Thymus (tissue), 11 donors: ENCODE data around the gene CWC27. TPM values are rescaled to one million over a fixed set of nuclear protein-coding genes. Genes with fewer than 3 reads are reported as not detected.

Source experiments
- DNase-seq, 9 donors: peaks; one replicate each; pipeline ENCODE4 v3.0.0-alpha.2; 2013; ENCODE audit warnings: low spot score in 9 of 9, low read depth in 6 of 9, missing footprints in 1 of 9
- H3K27ac ChIP-seq, 2 donors: one replicate each; pipeline ENCODE4 v1.5.1; 2013; ENCODE audit warnings: control low read depth in 1 of 2, low read depth in 1 of 2, low read length in 1 of 2, mild to moderate bottlenecking in 1 of 2, moderate library complexity in 1 of 2
- H3K27me3 ChIP-seq, 2 donors: one replicate each; pipeline ENCODE4 v1.5.1; 2013; ENCODE audit warnings: low read length in 1 of 2; ENCODE audit not compliant: control insufficient read depth in 2 of 2, insufficient read depth in 1 of 2
- H3K36me3 ChIP-seq, 2 donors: one replicate each; pipeline ENCODE4 v1.5.1; 2013; ENCODE audit warnings: low read length in 1 of 2, mild to moderate bottlenecking in 1 of 2, moderate library complexity in 1 of 2; ENCODE audit not compliant: control insufficient read depth in 2 of 2, insufficient read depth in 2 of 2
- H3K4me1 ChIP-seq, 2 donors: one replicate each; pipeline ENCODE4 v1.5.1; 2013; ENCODE audit warnings: low read length in 2 of 2; ENCODE audit not compliant: control insufficient read depth in 2 of 2, insufficient read depth in 2 of 2
- H3K4me3 ChIP-seq, 2 donors: one replicate each; pipeline ENCODE4 v1.5.1; 2013; ENCODE audit warnings: low read length in 2 of 2, control low read depth in 1 of 2, mild to moderate bottlenecking in 1 of 2
- H3K9me3 ChIP-seq, 2 donors: one replicate each; pipeline ENCODE4 v1.5.1; 2013; ENCODE audit warnings: low read length in 1 of 2, mild to moderate bottlenecking in 1 of 2; ENCODE audit not compliant: control insufficient read depth in 2 of 2, insufficient read depth in 1 of 2
- WGBS: extraction: QIAGEN DNeasy Blood & Tissue Kit; methylation state at CpG from one replicate; pipeline ENCODE4 v1.1.7; 2013; 5-methylcytosine and 5-hydroxymethylcytosine counted together
- polyA plus RNA-seq: library from polyadenylated mRNA; stranded (reverse); fragments of 200-250 nt; gene quantifications from one replicate; pipeline ENCODE4 v1.2.3, GENCODE V29; 2013
- total RNA-seq: library from RNA; stranded (reverse); fragments of 120-200 nt; gene quantifications from one replicate; pipeline ENCODE4 v1.2.4, GENCODE V29; 2013
- donor health status: healthy.

The CWC27 gene
- total and polyA plus RNA-seq, 2 donors = 23.5 to 24.2 TPM

GRCh38 chr5:64963278-64963677 lies 194.5 kb downstream of the CWC27 start:
- Histone ChIP-seq H3K27me3 (no peaks in the 10 kb centered on the region), H3K4me1 (no peaks in the 10 kb centered on the region), H3K36me3 (no peaks in the 10 kb centered on the region), H3K9me3 (peaks cover 0 to 5% of the 10 kb centered on the region in 2 donors), H3K27ac (no peak overlapping the region), H3K4me3 (no peak overlapping the region)
- DNase-seq = no peak
- 99% methylated on average over 1 of the region's 1 CpG for WGBS

GRCh38 chr5:64968591-64969110 lies 199.9 kb downstream of the CWC27 start:
- DNase-seq = no peak
- Histone ChIP-seq H3K4me1 (no peaks in the 10 kb centered on the region), H3K36me3 (peaks cover 0 to 5% of the 10 kb centered on the region in 2 donors), H3K27me3 (no peaks in the 10 kb centered on the region), H3K9me3 (no peaks in the 10 kb centered on the region), H3K27ac (no peak overlapping the region), H3K4me3 (no peak overlapping the region)
- WGBS = 100% methylated on average over 1 of the region's 1 CpG

GRCh38 chr5:64969578-64969977 lies 200.8 kb downstream of the CWC27 start:
- Histone ChIP-seq H3K4me1 (no peaks in the 10 kb centered on the region), H3K4me3 (no peak overlapping the region), H3K27me3 (no peaks in the 10 kb centered on the region), H3K36me3 (peaks cover 0 to 5% of the 10 kb centered on the region in 2 donors), H3K27ac (no peak overlapping the region), H3K9me3 (no peaks in the 10 kb centered on the region)
- DNase-seq = no peak
- WGBS = 94% methylated on average over 5 of the region's 5 CpGs

GRCh38 chr5:64971513-64971912 lies 202.8 kb downstream of the CWC27 start:
- 84% methylated on average over 2 of the region's 2 CpGs for whole genome bisulfite sequencing
- no peak for DNase-seq
- no peaks in the 10 kb centered on the region for H3K4me1 ChIP-seq
- no peaks in the 10 kb centered on the region for H3K9me3 ChIP-seq
- no peaks in the 10 kb centered on the region for H3K27me3 ChIP-seq
- no peak overlapping the region for H3K4me3 ChIP-seq
- peaks cover 0 to 5% of the 10 kb centered on the region in 2 donors for H3K36me3 ChIP-seq
- H3K27ac ChIP-seq = no peak overlapping the region

GRCh38 chr5:64971990-64972389 lies 203.3 kb downstream of the CWC27 start:
- Histone ChIP-seq H3K36me3 (peaks cover 0 to 5% of the 10 kb centered on the region in 2 donors), H3K27ac (no peak overlapping the region), H3K4me3 (no peak overlapping the region), H3K27me3 (no peaks in the 10 kb centered on the region), H3K9me3 (no peaks in the 10 kb centered on the region), H3K4me1 (no peaks in the 10 kb centered on the region)
- no peak for DNase-seq
- 95% methylated on average over 3 of the region's 3 CpGs for WGBS

GRCh38 chr5:64972591-64972990 lies 203.9 kb downstream of the CWC27 start:
- Histone ChIP-seq H3K4me3 (no peak overlapping the region), H3K27ac (no peak overlapping the region), H3K4me1 (no peaks in the 10 kb centered on the region), H3K9me3 (no peaks in the 10 kb centered on the region), H3K27me3 (no peaks in the 10 kb centered on the region), H3K36me3 (peaks cover 0 to 5% of the 10 kb centered on the region in 2 donors)
- DNase-seq = no peak

- no peaks in the 10 kb centered on the region for H3K27me3 ChIP-seq
- no peak overlapping the region for H3K4me3 ChIP-seq
- H3K36me3 ChIP-seq = peaks cover 0 to 9% of the 10 kb centered on the region in 2 donors
- no peaks in the 10 kb centered on the region for H3K9me3 ChIP-seq
- DNase-seq = no peak
- no peaks in the 10 kb centered on the region for H3K4me1 ChIP-seq
- no peak overlapping the region for H3K27ac ChIP-seq
- WGBS = 95% methylated on average over 2 of the region's 2 CpGs
These were observed 204.5 kb downstream of the CWC27 start for GRCh38 chr5:64973215-64973614.

GRCh38 chr5:64977779-64978178 lies 209.0 kb downstream of the CWC27 start:
- Histone ChIP-seq H3K27ac (no peak overlapping the region), H3K4me1 (no peaks in the 10 kb centered on the region), H3K36me3 (peaks cover 0 to 3% of the 10 kb centered on the region in 2 donors), H3K9me3 (no peaks in the 10 kb centered on the region), H3K4me3 (no peak overlapping the region), H3K27me3 (no peaks in the 10 kb centered on the region)
- WGBS = 97% methylated on average over 1 of the region's 1 CpG
- no peak for DNase-seq

GRCh38 chr5:64978546-64978945 lies 209.8 kb downstream of the CWC27 start:
- Histone ChIP-seq H3K4me3 (no peak overlapping the region), H3K36me3 (peaks cover 0 to 3% of the 10 kb centered on the region in 2 donors), H3K27ac (no peak overlapping the region), H3K4me1 (no peaks in the 10 kb centered on the region), H3K27me3 (no peaks in the 10 kb centered on the region), H3K9me3 (no peaks in the 10 kb centered on the region)
- 66% methylated on average over 2 of the region's 2 CpGs for whole genome bisulfite sequencing
- no peak for DNase-seq

- Histone ChIP-seq H3K36me3 (peaks cover 0 to 3% of the 10 kb centered on the region in 2 donors), H3K9me3 (no peaks in the 10 kb centered on the region)
These were observed 210.8 kb downstream of the CWC27 start for GRCh38 chr5:64979531-64979930.

More at GRCh38 chr5:64979531-64979930, 210.8 kb downstream of the CWC27 start:
- H3K4me1 ChIP-seq = no peaks in the 10 kb centered on the region
- no peak overlapping the region for H3K27ac ChIP-seq
- no peak overlapping the region for H3K4me3 ChIP-seq
- 97% methylated on average over 3 of the region's 3 CpGs for WGBS
- no peak for DNase-seq
- no peaks in the 10 kb centered on the region for H3K27me3 ChIP-seq
